Measurements from ENCODE around the gene GPBP1L1.

The GPBP1L1 gene

DNA sequence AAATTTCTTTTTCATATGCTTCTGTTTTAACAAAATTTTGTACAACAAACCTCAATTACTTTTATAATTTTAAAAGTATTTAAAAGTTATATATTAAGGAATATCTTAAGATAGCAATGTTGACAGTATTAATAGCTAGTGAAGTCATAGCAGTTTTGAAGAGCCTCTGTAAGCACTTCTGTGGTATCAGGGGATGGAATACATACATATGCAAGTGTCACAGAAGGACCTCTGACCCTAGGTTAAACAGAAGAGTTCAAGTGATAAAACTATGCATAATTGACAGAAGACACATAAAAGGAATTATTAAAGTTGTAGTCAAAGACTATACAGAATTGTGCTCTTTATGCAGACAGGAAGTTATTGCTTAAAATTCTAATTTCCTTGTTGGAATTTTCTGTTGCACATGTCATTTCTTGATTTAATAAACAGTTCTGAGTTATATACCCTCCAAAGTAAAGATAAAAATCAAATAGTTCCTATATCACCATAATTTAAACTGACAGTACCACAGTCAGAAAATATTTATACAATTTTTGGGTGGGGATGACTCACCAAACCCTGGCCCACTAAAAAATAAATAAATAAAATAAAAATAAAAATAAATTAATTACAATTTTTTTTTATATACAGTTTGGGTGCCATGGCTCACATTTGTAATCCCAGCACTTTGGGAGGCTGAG is 37.1 kb upstream of the GPBP1L1 start:
- Histone ChIP-seq H3K27ac (replicated peaks) (no peak overlapping the region), H3K4me3 (replicated peaks; ENCODE audit: insufficient read depth, low read length) (no peak overlapping the region), H3K27me3 (ENCODE audit: insufficient read depth, poor library complexity, severe bottlenecking) (no peaks in the 10 kb centered on the region)
- no peak for DNase-seq (ENCODE audit: low read depth in 1 of 2, low spot score in 1 of 2)
- TF ChIP-seq GABPA (IDR thresholded peaks at IDR 0.05; ENCODE audit: low read depth) (no peak), SPI1 (IDR thresholded peaks at IDR 0.05; ENCODE audit: borderline replicate concordance, low read depth) (no peak), POLR2AphosphoS5 (IDR thresholded peaks at IDR 0.05; ENCODE audit: low read depth) (no peak)
- TF ChIP-seq, protein P1, sequence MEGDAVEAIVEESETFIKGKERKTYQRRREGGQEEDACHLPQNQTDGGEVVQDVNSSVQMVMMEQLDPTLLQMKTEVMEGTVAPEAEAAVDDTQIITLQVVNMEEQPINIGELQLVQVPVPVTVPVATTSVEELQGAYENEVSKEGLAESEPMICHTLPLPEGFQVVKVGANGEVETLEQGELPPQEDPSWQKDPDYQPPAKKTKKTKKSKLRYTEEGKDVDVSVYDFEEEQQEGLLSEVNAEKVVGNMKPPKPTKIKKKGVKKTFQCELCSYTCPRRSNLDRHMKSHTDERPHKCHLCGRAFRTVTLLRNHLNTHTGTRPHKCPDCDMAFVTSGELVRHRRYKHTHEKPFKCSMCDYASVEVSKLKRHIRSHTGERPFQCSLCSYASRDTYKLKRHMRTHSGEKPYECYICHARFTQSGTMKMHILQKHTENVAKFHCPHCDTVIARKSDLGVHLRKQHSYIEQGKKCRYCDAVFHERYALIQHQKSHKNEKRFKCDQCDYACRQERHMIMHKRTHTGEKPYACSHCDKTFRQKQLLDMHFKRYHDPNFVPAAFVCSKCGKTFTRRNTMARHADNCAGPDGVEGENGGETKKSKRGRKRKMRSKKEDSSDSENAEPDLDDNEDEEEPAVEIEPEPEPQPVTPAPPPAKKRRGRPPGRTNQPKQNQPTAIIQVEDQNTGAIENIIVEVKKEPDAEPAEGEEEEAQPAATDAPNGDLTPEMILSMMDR (IDR thresholded peaks at IDR 0.05; ENCODE audit: insufficient read depth, low read length), result no peak
- TF ChIP-seq, protein P2, sequence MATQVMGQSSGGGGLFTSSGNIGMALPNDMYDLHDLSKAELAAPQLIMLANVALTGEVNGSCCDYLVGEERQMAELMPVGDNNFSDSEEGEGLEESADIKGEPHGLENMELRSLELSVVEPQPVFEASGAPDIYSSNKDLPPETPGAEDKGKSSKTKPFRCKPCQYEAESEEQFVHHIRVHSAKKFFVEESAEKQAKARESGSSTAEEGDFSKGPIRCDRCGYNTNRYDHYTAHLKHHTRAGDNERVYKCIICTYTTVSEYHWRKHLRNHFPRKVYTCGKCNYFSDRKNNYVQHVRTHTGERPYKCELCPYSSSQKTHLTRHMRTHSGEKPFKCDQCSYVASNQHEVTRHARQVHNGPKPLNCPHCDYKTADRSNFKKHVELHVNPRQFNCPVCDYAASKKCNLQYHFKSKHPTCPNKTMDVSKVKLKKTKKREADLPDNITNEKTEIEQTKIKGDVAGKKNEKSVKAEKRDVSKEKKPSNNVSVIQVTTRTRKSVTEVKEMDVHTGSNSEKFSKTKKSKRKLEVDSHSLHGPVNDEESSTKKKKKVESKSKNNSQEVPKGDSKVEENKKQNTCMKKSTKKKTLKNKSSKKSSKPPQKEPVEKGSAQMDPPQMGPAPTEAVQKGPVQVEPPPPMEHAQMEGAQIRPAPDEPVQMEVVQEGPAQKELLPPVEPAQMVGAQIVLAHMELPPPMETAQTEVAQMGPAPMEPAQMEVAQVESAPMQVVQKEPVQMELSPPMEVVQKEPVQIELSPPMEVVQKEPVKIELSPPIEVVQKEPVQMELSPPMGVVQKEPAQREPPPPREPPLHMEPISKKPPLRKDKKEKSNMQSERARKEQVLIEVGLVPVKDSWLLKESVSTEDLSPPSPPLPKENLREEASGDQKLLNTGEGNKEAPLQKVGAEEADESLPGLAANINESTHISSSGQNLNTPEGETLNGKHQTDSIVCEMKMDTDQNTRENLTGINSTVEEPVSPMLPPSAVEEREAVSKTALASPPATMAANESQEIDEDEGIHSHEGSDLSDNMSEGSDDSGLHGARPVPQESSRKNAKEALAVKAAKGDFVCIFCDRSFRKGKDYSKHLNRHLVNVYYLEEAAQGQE (IDR thresholded peaks at IDR 0.05; ENCODE audit: insufficient replicate concordance, low read depth), result no peak

DNA sequence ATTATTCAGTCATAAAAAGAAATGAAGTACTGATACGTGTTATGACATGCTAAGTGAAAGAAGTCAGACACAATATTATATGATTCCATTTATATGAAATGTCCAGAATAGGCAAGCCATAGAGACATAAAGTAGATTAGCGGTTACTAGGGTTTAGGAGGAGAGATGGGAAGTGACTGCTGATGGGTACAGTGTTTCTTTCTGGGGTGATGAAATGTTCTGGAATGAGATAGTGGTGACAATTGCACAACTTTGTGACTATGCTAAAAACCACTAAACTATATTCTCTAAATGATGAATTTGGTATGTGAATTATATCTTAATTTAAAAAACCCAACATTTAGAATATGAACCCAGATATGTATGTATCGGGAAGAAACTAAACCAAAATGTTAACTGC is 36.5 kb upstream of the GPBP1L1 start:
- Histone ChIP-seq H3K27me3 (ENCODE audit: insufficient read depth, poor library complexity, severe bottlenecking) (no peaks in the 10 kb centered on the region), H3K4me3 (replicated peaks; ENCODE audit: insufficient read depth, low read length) (no peak overlapping the region), H3K27ac (replicated peaks) (no peak overlapping the region)
- peak; percentile 50 to 57 for DNase-seq (ENCODE audit: low read depth in 1 of 2, low spot score in 1 of 2)
- TF ChIP-seq SPI1 (IDR thresholded peaks at IDR 0.05; ENCODE audit: borderline replicate concordance, low read depth), result peak; percentile 69; the same call in 1 of the 2 replicates
- TF ChIP-seq GABPA (IDR thresholded peaks at IDR 0.05; ENCODE audit: low read depth), result no peak
- no peak for TF ChIP-seq POLR2AphosphoS5 (IDR thresholded peaks at IDR 0.05; ENCODE audit: low read depth)
- TF ChIP-seq, protein P1 (IDR thresholded peaks at IDR 0.05; ENCODE audit: insufficient read depth, low read length), result no peak
- TF ChIP-seq, protein P2 (IDR thresholded peaks at IDR 0.05; ENCODE audit: insufficient replicate concordance, low read depth), result no peak

DNA sequence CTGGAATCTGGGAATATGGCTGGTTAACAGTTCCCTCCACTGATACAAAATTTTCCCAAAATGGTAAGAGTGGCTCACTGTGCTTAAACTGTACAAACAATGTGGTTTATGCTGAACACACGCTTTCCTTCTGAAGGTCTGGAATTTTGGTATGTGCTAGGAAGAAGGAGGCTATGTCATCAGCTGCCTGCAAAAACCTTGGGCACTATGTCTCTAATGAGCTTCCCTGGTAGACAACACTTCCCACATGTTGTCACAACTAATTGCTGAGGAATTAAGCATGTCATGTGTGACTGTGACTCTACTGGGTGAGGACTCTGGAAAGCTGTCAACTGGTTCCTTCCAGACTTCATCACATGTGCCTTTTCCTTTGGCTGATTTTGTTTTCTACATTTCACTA is 34.9 kb upstream of the GPBP1L1 start:
- DNase-seq (ENCODE audit: low read depth in 1 of 2, low spot score in 1 of 2), result no peak
- no peak overlapping the region for H3K27ac ChIP-seq (replicated peaks)
- H3K27me3 ChIP-seq (ENCODE audit: insufficient read depth, poor library complexity, severe bottlenecking), result no peaks in the 10 kb centered on the region
- no peak for TF ChIP-seq SPI1 (IDR thresholded peaks at IDR 0.05; ENCODE audit: borderline replicate concordance, low read depth)
- TF ChIP-seq, protein P2 (IDR thresholded peaks at IDR 0.05; ENCODE audit: insufficient replicate concordance, low read depth), result no peak
- no peak for TF ChIP-seq POLR2AphosphoS5 (IDR thresholded peaks at IDR 0.05; ENCODE audit: low read depth)
- TF ChIP-seq, protein P1 (IDR thresholded peaks at IDR 0.05; ENCODE audit: insufficient read depth, low read length), result no peak
- TF ChIP-seq GABPA (IDR thresholded peaks at IDR 0.05; ENCODE audit: low read depth), result no peak
- no peak overlapping the region for H3K4me3 ChIP-seq (replicated peaks; ENCODE audit: insufficient read depth, low read length)

Data from HL-60 (cell line).